MG63 (cell line): Measurements from ENCODE around the gene C3orf62. TPM values are rescaled to one million over a fixed set of nuclear protein-coding genes. Genes with fewer than 3 reads are reported as not detected.

Experiments
- DNase-seq: peaks from one replicate; pipeline ENCODE4 v3.0.0-alpha.2; 2020
- H3K27me3 ChIP-seq: fragments of 250-450 bp; sonication (Bioruptor Pico); 2 replicates; pipeline ENCODE4 v1.5.1; 2020; ENCODE audit warnings: mild to moderate bottlenecking, moderate library complexity
- H3K36me3 ChIP-seq: fragments of 250-450 bp; sonication (Bioruptor Pico); 2 replicates; pipeline ENCODE4 v1.5.1; 2020; ENCODE audit warnings: mild to moderate bottlenecking, moderate library complexity
- H3K4me3 ChIP-seq: fragments of 250-450 bp; sonication (Bioruptor Pico); 2 replicates; pipeline ENCODE4 v1.5.1; 2020; ENCODE audit warnings: mild to moderate bottlenecking, moderate library complexity
- H3K9me3 ChIP-seq: fragments of 250-450 bp; sonication (Bioruptor Pico); 2 replicates; pipeline ENCODE4 v1.5.1; 2020; ENCODE audit warnings: mild to moderate bottlenecking, moderate library complexity
- total RNA-seq: library from RNA; depleted of rRNA; stranded (reverse); fragments of >200 nt; shearing (Covaris generic); gene quantifications from 2 replicates; pipeline ENCODE4 v1.2.3, GENCODE V29; 2014; ENCODE audit warnings: low replicate concordance

C3orf62 gene
- total RNA-seq, 1 experiment from 2014 or later: 2.7 TPM

DNA sequence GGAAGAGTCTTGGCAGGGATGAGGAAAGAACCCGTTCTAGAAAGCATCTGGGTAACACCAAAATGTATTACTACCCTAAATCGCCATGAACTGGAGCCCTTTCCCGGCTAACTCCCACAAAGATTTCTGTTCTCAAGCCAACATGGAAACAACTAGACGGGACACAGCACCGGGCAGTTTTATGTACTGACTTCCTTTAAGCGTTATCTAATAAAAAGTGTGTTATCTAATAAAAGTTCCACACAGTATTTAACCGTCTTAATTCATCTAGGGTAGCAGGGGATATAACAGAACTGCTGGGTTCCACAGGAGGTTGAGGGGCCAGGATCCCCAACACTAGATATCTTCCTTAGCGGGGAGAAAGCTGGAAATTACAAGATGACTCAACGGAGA lies 347 bp upstream of the C3orf62 start:
- peak overlapping the region; percentile 49 for H3K4me3 ChIP-seq

GRCh38 chr3:49273825-49274532 lies 3.1 kb downstream of the C3orf62 start:
- DNase-seq: no peak
- no peak overlapping the region for H3K4me3 ChIP-seq
- H3K36me3 ChIP-seq: peaks cover 5% of the 10 kb centered on the region
- no peaks in the 10 kb centered on the region for H3K9me3 ChIP-seq
- H3K27me3 ChIP-seq: no peaks in the 10 kb centered on the region

More for the DNA sequence above, 347 bp upstream of the C3orf62 start:
- no peak for DNase-seq
- Histone ChIP-seq H3K9me3 (no peaks in the 10 kb centered on the region), H3K36me3 (peaks cover 10% of the 10 kb centered on the region), H3K27me3 (no peaks in the 10 kb centered on the region)

- Histone ChIP-seq H3K9me3 (no peaks in the 10 kb centered on the region), H3K27me3 (no peaks in the 10 kb centered on the region), H3K4me3 (no peak overlapping the region), H3K36me3 (no peaks in the 10 kb centered on the region; the same call in 1 of the 2 replicates)
- no peak for DNase-seq
Measured at GRCh38 chr3:49271047-49271446, 6.0 kb downstream of the C3orf62 start.

GRCh38 chr3:49270156-49270500 lies 6.9 kb downstream of the C3orf62 start:
- no peaks in the 10 kb centered on the region for H3K36me3 ChIP-seq
- no peak for DNase-seq
- H3K4me3 ChIP-seq: no peak overlapping the region

GRCh38 chr3:49269443-49270155 lies 7.4 kb downstream of the C3orf62 start:
- no peaks in the 10 kb centered on the region for H3K36me3 ChIP-seq
- no peak overlapping the region for H3K4me3 ChIP-seq

More at GRCh38 chr3:49270156-49270500, 6.9 kb downstream of the C3orf62 start:
- Histone ChIP-seq H3K9me3 (no peaks in the 10 kb centered on the region), H3K27me3 (no peaks in the 10 kb centered on the region)

GRCh38 chr3:49266410-49267095 lies 10.5 kb downstream of the C3orf62 start:
- no peak for DNase-seq
- no peaks in the 10 kb centered on the region for H3K9me3 ChIP-seq
- no peaks in the 10 kb centered on the region for H3K36me3 ChIP-seq
- H3K4me3 ChIP-seq: no peak overlapping the region
- H3K27me3 ChIP-seq: no peaks in the 10 kb centered on the region

More at GRCh38 chr3:49269443-49270155, 7.4 kb downstream of the C3orf62 start:
- Histone ChIP-seq H3K27me3 (no peaks in the 10 kb centered on the region), H3K9me3 (no peaks in the 10 kb centered on the region)
- no peak for DNase-seq

DNA sequence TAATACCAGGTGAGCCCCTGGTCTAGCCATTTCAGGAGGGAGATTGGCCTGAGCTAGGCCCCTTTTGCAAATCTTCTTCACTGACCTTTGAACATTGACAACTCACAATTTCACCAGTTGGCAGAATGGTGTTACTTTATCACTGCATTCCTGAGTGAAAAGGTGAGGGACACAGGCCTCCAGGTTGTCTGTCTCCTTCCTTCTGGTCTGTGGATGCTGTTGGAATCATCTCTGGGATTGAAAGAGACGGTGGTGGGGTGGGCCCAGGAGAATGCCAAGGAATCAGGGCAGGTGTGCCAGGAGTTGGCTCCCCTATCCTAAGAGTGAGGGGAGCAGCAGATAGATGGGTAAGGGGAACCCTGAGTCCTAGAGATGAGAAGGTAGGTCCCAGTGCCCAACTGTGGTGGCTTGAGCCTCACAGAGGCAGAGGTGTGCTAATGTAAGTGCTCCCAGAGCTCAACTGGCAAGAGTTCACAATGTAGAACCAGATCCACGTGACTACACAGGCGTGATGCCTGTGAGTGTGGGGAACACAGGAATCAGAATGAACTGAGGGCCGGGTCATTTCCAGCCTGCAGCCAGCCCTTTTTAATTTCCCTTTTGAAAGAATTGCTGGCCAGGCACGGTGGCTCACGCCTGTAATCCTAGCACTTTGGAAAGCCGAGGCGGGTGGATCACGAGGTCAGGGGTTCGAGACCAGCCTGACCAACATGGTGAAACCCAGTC lies 11.2 kb downstream of the C3orf62 start:
- Histone ChIP-seq H3K27me3 (no peaks in the 10 kb centered on the region), H3K36me3 (no peaks in the 10 kb centered on the region), H3K9me3 (no peaks in the 10 kb centered on the region), H3K4me3 (no peak overlapping the region)
- no peak for DNase-seq

DNA sequence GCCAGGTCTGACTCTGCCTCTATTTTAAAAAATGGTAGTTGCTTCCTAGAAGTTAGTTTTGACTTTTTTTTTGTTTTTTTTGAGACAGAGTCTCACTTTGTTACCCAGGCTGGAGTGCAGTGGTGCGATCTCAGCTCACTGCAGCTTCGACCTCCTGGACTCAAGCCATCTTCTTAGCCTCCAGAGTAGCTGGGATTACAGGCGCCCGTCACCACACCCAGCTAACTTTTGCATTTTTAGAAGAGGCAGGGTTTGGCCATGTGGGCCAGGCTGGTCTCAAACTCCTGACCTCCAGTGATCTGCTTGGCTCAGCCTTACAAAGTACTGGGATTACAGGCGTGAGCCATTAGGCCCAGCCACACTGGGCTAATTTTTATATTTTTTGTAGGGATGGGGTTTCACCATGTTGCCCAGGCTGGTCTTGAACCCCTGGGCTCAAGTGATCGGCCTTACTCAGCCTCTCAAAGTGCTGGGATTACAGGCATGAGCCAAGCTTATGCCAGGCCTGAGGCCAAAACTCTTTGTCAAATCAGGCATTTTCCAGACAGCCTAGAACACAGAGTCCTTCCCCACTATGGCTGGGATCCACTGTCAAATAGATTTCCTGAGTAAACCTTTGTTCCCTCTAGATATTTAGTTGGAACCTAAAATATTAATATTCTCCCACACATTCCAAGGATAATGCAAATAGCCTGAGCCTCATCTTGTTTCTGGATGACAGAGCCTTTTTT lies 13.7 kb downstream of the C3orf62 start:
- Histone ChIP-seq H3K27me3 (no peaks in the 10 kb centered on the region), H3K9me3 (no peaks in the 10 kb centered on the region), H3K36me3 (no peaks in the 10 kb centered on the region), H3K4me3 (no peak overlapping the region)
- no peak for DNase-seq

DNA sequence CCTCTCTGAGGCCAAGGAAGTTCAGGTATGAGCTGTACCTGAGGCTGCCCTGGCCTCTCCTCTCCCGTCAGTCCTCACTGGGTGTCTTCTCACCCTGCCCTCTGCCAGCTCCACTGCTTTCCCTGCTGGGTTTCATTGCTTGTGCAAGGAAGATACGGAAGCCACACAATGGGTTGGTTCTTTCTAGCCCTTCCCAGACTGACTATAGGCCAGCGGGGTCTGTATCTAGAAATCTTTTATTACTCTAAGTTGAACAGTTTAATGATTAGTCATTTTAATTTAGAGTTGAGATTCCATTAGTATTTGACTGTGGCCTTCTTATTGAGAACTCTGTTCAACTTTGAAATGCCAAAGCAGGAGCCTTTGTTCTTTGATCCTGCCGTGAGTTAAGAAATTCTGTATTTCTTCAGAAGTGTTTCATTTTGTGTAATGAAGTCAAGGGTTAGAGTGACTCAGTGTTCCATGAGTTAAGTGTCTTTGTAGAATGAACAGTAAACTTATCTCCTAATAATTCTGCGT lies 16.2 kb downstream of the C3orf62 start:
- Histone ChIP-seq H3K9me3 (no peaks in the 10 kb centered on the region), H3K27me3 (no peaks in the 10 kb centered on the region), H3K4me3 (no peak overlapping the region), H3K36me3 (no peaks in the 10 kb centered on the region)
- DNase-seq: no peak

GRCh38 chr3:49257187-49257586 lies 19.8 kb downstream of the C3orf62 start:
- Histone ChIP-seq H3K9me3 (no peaks in the 10 kb centered on the region), H3K36me3 (no peaks in the 10 kb centered on the region), H3K27me3 (no peaks in the 10 kb centered on the region), H3K4me3 (no peak overlapping the region)
- no peak for DNase-seq

DNA sequence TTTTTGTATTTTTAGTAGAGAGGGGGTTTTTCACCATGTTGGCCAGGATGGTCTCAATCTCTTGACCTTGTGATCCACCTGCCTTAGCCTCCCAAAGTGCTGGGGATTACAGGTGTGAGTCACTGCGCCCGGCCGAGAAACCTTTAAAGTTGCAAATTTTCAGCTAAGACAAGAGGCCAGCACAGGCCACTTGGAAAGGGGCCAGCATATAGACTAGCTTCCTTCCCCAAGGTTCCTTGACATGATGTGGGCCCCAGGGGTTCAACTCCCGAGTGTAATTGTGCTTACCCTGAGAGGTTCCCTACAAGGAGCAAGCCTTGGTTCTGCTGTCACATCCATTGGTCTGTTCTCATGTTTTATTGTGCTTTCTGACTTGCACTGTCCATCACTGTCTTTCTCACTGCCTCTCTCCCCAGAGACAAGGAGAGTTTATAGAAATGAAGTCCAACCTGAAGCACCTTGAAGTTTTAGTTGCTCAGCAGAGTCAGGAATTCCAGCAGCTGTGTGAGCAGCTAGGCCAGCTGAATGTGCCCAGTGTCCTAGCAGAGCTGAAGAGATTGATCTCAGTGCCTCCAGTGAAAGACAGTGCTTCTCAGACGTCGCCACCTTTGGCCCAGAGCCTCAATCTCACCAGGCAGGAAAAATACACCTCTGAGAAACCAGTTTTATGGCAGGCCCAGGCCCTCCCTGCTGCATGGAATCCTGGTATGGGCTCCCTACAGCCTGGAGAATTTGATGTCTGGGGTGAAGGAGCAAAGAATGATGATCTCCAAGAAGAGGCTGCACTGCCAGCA lies 21.1 kb downstream of the C3orf62 start:
- no peak for DNase-seq
- H3K4me3 ChIP-seq: no peak overlapping the region

DNA sequence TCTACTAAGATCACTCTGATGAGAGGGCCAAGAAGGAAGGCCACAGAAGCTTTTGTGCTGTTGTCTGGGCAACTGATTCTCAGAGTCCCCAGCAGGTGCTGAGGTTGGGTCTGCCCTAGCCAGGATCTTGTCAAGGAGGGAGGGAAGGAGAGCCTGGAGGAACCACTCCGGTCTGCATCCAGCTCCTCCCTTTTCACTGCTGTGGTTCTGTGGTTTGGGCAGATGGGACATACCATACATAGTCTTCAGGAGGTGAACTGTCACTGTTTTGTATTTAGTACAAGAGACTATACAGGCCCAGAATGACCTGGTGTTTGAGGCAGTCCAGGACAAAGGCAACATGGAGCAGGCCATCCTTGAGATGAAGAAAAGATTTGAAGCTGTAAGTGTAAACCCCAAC lies 21.9 kb downstream of the C3orf62 start:
- no peak for DNase-seq
- H3K36me3 ChIP-seq: no peaks in the 10 kb centered on the region
- no peaks in the 10 kb centered on the region for H3K27me3 ChIP-seq
- H3K4me3 ChIP-seq: no peak overlapping the region
- H3K9me3 ChIP-seq: no peaks in the 10 kb centered on the region

More for the DNA sequence above, 21.1 kb downstream of the C3orf62 start:
- Histone ChIP-seq H3K27me3 (no peaks in the 10 kb centered on the region), H3K9me3 (no peaks in the 10 kb centered on the region), H3K36me3 (no peaks in the 10 kb centered on the region)

- no peak overlapping the region for H3K4me3 ChIP-seq
- H3K9me3 ChIP-seq: no peaks in the 10 kb centered on the region
- no peaks in the 10 kb centered on the region for H3K27me3 ChIP-seq
- DNase-seq: no peak
- no peaks in the 10 kb centered on the region for H3K36me3 ChIP-seq
Measured at GRCh38 chr3:49253512-49253911, 23.5 kb downstream of the C3orf62 start.

- no peak for DNase-seq
- H3K36me3 ChIP-seq: no peaks in the 10 kb centered on the region
- H3K27me3 ChIP-seq: no peaks in the 10 kb centered on the region
- H3K4me3 ChIP-seq: no peak overlapping the region
- H3K9me3 ChIP-seq: no peaks in the 10 kb centered on the region
Measured at GRCh38 chr3:49248840-49249227, 28.2 kb downstream of the C3orf62 start.

- no peaks in the 10 kb centered on the region for H3K27me3 ChIP-seq
- no peak overlapping the region for H3K4me3 ChIP-seq
- no peaks in the 10 kb centered on the region for H3K36me3 ChIP-seq
- no peak for DNase-seq
- no peaks in the 10 kb centered on the region for H3K9me3 ChIP-seq
Measured at GRCh38 chr3:49244581-49245205, 32.3 kb downstream of the C3orf62 start.
